ENCODE results near the gene GALNT14.

GRCh38 chr2:31087491-31087890 is 50.7 kb downstream of the GALNT14 start:
- TF ChIP-seq, protein P1, sequence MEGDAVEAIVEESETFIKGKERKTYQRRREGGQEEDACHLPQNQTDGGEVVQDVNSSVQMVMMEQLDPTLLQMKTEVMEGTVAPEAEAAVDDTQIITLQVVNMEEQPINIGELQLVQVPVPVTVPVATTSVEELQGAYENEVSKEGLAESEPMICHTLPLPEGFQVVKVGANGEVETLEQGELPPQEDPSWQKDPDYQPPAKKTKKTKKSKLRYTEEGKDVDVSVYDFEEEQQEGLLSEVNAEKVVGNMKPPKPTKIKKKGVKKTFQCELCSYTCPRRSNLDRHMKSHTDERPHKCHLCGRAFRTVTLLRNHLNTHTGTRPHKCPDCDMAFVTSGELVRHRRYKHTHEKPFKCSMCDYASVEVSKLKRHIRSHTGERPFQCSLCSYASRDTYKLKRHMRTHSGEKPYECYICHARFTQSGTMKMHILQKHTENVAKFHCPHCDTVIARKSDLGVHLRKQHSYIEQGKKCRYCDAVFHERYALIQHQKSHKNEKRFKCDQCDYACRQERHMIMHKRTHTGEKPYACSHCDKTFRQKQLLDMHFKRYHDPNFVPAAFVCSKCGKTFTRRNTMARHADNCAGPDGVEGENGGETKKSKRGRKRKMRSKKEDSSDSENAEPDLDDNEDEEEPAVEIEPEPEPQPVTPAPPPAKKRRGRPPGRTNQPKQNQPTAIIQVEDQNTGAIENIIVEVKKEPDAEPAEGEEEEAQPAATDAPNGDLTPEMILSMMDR (IDR thresholded peaks at IDR 0.05; ENCODE audit: borderline replicate concordance, extremely low read depth, low read length, poor library complexity, severe bottlenecking): no peak
- TF ChIP-seq EZH2 (IDR thresholded peaks at IDR 0.05; ENCODE audit: borderline replicate concordance, low read depth, low read length, severe bottlenecking): no peak
